ENCODE data around the gene ZNF212.

DNA sequence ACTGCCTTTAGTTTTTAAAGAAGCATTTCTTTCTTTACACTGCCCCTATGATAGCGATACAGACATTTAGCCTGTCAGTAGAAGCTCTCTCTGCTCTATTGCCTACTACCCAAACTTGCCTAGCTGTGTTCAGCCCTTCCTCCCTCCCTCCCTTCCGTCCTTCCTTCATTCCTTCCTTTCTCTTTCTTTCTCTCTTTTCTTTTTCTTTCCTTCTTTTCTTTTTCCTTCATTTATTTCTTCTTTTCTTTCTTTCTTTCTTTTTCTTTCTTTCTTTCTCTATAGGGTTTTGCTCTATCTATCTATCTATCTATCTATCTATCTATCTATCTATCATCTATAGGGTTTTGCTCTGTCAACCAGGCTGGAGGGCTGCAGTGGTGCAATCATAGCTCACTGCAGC lies 7.1 kb upstream of the ZNF212 start:
- TF ChIP-seq, protein P1, sequence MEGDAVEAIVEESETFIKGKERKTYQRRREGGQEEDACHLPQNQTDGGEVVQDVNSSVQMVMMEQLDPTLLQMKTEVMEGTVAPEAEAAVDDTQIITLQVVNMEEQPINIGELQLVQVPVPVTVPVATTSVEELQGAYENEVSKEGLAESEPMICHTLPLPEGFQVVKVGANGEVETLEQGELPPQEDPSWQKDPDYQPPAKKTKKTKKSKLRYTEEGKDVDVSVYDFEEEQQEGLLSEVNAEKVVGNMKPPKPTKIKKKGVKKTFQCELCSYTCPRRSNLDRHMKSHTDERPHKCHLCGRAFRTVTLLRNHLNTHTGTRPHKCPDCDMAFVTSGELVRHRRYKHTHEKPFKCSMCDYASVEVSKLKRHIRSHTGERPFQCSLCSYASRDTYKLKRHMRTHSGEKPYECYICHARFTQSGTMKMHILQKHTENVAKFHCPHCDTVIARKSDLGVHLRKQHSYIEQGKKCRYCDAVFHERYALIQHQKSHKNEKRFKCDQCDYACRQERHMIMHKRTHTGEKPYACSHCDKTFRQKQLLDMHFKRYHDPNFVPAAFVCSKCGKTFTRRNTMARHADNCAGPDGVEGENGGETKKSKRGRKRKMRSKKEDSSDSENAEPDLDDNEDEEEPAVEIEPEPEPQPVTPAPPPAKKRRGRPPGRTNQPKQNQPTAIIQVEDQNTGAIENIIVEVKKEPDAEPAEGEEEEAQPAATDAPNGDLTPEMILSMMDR (IDR thresholded peaks at IDR 0.05) = no peak
- no peak for TF ChIP-seq POLR2A (IDR thresholded peaks at IDR 0.05)
